ENCODE results near the gene B9D1.
A peak's percentile ranks its signal among the peaks of the same experiment; 100 is the strongest.

B9D1 gene

GRCh38 chr17:19386974-19387920 lies 24.7 kb upstream of the B9D1 start, which contains the start of gene MFAP4:
Gene MFAP4, minus strand, starts transcription at chr17:19387190. Its CDS starts 35 bp downstream, at chr17:19387155.
- H4K20me1 ChIP-seq (ENCODE audit: insufficient read depth, low read length) = peaks cover 31% of the 10 kb centered on the region
- TF ChIP-seq, protein P1, sequence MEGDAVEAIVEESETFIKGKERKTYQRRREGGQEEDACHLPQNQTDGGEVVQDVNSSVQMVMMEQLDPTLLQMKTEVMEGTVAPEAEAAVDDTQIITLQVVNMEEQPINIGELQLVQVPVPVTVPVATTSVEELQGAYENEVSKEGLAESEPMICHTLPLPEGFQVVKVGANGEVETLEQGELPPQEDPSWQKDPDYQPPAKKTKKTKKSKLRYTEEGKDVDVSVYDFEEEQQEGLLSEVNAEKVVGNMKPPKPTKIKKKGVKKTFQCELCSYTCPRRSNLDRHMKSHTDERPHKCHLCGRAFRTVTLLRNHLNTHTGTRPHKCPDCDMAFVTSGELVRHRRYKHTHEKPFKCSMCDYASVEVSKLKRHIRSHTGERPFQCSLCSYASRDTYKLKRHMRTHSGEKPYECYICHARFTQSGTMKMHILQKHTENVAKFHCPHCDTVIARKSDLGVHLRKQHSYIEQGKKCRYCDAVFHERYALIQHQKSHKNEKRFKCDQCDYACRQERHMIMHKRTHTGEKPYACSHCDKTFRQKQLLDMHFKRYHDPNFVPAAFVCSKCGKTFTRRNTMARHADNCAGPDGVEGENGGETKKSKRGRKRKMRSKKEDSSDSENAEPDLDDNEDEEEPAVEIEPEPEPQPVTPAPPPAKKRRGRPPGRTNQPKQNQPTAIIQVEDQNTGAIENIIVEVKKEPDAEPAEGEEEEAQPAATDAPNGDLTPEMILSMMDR (IDR thresholded peaks at IDR 0.05; ENCODE audit: borderline replicate concordance, extremely low read depth, low read length, poor library complexity, severe bottlenecking) = no peak
- TF ChIP-seq EZH2 (IDR thresholded peaks at IDR 0.05; ENCODE audit: borderline replicate concordance, low read depth, low read length, severe bottlenecking) = no peak
- H3K4me3 ChIP-seq (ENCODE audit: low read depth in 1 of 2, low read length in 2 of 2) = peak within 1 kb of the TSS in 1 of 2 experiments; percentile 41; a peak in 2 of 4 replicates
- H3K27ac ChIP-seq (ENCODE audit: low read length) = peak within 1 kb of the TSS; percentile 61
- H3K79me2 ChIP-seq (ENCODE audit: insufficient read depth, low read length) = no peaks in the 10 kb centered on the region
- H3K36me3 ChIP-seq (ENCODE audit: insufficient read depth, low read length) = peaks cover 31% of the 10 kb centered on the region
- peak within 1 kb of the TSS; percentile 38 for H3K9ac ChIP-seq (ENCODE audit: low read depth, low read length)
- peak; percentile 89 for DNase-seq
- H2AFZ ChIP-seq (ENCODE audit: low read depth, low read length) = no peak within 1 kb of the TSS
- H3K9me3 ChIP-seq (ENCODE audit: insufficient read depth, low read length, severe bottlenecking) = no peaks in the 10 kb centered on the region
- peak within 1 kb of the TSS; percentile 46 for H3K4me2 ChIP-seq (ENCODE audit: insufficient read depth, low read length)
- H3K27me3 ChIP-seq (ENCODE audit: insufficient read depth, low read length, poor library complexity) = peaks cover 4% of the 10 kb centered on the region
- H3K4me1 ChIP-seq (ENCODE audit: insufficient read depth, low read length) = peaks cover 25% of the 10 kb centered on the region
- peak; percentile 80 for ATAC-seq (ENCODE audit: insufficient read depth, low read depth)

DNA sequence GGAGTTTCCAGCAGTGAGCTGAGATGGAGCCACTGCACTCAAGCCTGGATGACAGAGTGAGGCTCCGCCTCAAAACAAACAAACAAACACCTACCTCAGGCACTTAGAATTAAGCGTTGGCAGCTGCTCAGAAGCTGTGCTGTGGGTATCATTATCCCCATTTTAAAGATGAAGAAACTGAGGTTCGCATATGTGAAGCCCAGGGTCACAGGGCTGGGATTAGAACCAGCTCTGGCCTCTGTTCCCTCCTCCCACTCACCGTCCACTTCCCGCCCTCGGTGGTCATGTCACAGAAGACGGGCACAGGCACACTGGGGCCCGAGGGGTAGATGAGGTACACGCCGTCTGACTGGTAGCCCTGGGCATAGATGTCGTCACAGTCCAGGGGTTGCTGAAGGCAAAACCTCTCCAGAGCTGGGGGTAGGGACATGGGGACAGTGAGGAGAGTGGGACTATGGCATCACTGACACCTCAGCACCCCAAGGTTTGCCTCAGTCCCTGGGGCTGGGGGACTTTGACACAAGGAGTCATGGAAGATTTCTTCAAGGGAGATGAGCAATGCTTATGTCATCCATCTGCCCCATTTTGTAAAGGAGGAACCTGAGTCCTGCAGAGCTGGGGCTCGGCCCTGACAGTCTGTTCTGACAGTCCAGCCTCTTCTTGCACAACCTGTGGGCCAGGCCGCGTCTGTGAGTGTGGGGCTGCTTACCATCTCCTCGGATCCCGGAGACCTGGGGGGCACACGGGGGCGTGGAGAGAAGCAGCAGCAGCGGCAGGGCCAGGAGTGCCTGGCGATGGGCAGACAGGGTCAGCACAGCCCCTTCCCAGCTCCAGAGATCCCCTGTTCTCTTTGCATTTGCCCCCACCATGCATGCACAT lies 23.8 kb upstream of the B9D1 start:
- H3K9me3 ChIP-seq (ENCODE audit: insufficient read depth, low read length, severe bottlenecking) = no peaks in the 10 kb centered on the region
- H3K27ac ChIP-seq (ENCODE audit: low read length) = peak overlapping the region; percentile 61
- TF ChIP-seq EZH2 (IDR thresholded peaks at IDR 0.05; ENCODE audit: borderline replicate concordance, low read depth, low read length, severe bottlenecking) = no peak
- TF ChIP-seq, protein P1 (IDR thresholded peaks at IDR 0.05; ENCODE audit: borderline replicate concordance, extremely low read depth, low read length, poor library complexity, severe bottlenecking) = no peak
- H4K20me1 ChIP-seq (ENCODE audit: insufficient read depth, low read length) = peaks cover 30% of the 10 kb centered on the region
- no peak overlapping the region for H2AFZ ChIP-seq (ENCODE audit: low read depth, low read length)
- H3K27me3 ChIP-seq (ENCODE audit: insufficient read depth, low read length, poor library complexity) = no peaks in the 10 kb centered on the region
- H3K4me2 ChIP-seq (ENCODE audit: insufficient read depth, low read length) = peak overlapping the region; percentile 46
- no peaks in the 10 kb centered on the region for H3K79me2 ChIP-seq (ENCODE audit: insufficient read depth, low read length)
- DNase-seq = no peak
- H3K9ac ChIP-seq (ENCODE audit: low read depth, low read length) = peak overlapping the region; percentile 38
- peak overlapping the region in 1 of 2 experiments; percentile 41; a peak in 2 of 4 replicates for H3K4me3 ChIP-seq (ENCODE audit: low read depth in 1 of 2, low read length in 2 of 2)
- peaks cover 25% of the 10 kb centered on the region for H3K4me1 ChIP-seq (ENCODE audit: insufficient read depth, low read length)
- no peak for ATAC-seq (ENCODE audit: insufficient read depth, low read depth)
- peaks cover 38% of the 10 kb centered on the region for H3K36me3 ChIP-seq (ENCODE audit: insufficient read depth, low read length)

DNA sequence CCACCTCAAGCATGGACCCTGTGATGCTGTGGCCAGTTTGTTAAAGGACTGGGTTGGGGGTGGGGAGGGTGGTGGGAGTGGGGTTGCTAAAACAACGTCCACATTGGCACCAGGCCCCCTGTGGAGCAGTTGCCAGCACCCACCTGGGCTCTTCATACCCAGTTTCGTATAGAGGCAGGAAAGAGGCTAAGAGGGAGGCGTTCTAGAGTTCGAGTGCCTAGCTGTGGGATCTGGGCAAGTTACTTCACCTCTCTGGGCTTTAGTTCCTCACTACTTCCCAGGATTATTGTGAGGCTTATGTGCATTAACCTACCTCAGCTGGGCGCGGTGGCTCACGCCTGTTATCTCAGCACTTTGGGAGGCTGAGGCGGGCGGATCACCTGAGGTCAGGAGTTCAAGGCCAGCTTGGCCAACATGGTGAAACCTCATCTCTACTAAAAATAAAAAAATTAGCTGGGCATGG lies 23.0 kb upstream of the B9D1 start:
- ATAC-seq (ENCODE audit: insufficient read depth, low read depth) (no peak), DNase-seq (no peak)
- Histone ChIP-seq H4K20me1 (ENCODE audit: insufficient read depth, low read length) (peaks cover 34% of the 10 kb centered on the region), H3K36me3 (ENCODE audit: insufficient read depth, low read length) (peaks cover 46% of the 10 kb centered on the region), H2AFZ (ENCODE audit: low read depth, low read length) (no peak overlapping the region), H3K4me1 (ENCODE audit: insufficient read depth, low read length) (peaks cover 25% of the 10 kb centered on the region), H3K4me3 (ENCODE audit: low read depth in 1 of 2, low read length in 2 of 2) (no peak overlapping the region), H3K27ac (ENCODE audit: low read length) (no peak overlapping the region), H3K79me2 (ENCODE audit: insufficient read depth, low read length) (peaks cover 2% of the 10 kb centered on the region; the same call in 1 of the 2 replicates), H3K9me3 (ENCODE audit: insufficient read depth, low read length, severe bottlenecking) (no peaks in the 10 kb centered on the region), H3K27me3 (ENCODE audit: insufficient read depth, low read length, poor library complexity) (no peaks in the 10 kb centered on the region), H3K9ac (ENCODE audit: low read depth, low read length) (no peak overlapping the region), H3K4me2 (ENCODE audit: insufficient read depth, low read length) (no peak overlapping the region; the same call in 1 of the 2 replicates)
- TF ChIP-seq EZH2 (IDR thresholded peaks at IDR 0.05; ENCODE audit: borderline replicate concordance, low read depth, low read length, severe bottlenecking) = no peak
- TF ChIP-seq, protein P1 (IDR thresholded peaks at IDR 0.05; ENCODE audit: borderline replicate concordance, extremely low read depth, low read length, poor library complexity, severe bottlenecking) = no peak
